HEK293 (cell line): ENCODE results near the gene MEIG1.

ENCODE experiments used
- CTCF ChIP-seq: fragments of 450-650 bp; formaldehyde crosslinking; IDR thresholded peaks from 2 replicates; pipeline ENCODE4 v1.5.1; 2016; ENCODE audit warnings: missing biosample characterization, missing genetic modification characterization
- KLF1 ChIP-seq: fragments of 450-650 bp; formaldehyde crosslinking; IDR thresholded peaks from 2 replicates; pipeline ENCODE4 v1.5.1; 2016; ENCODE audit warnings: missing biosample characterization, missing genetic modification characterization
- ZNF132 ChIP-seq: fragments of 450-650 bp; formaldehyde crosslinking; IDR thresholded peaks from 2 replicates; pipeline ENCODE4 v1.5.1; 2017; ENCODE audit warnings: missing biosample characterization, missing genetic modification characterization, borderline replicate concordance
- ZNF555 ChIP-seq: fragments of 450-650 bp; formaldehyde crosslinking; conservative IDR thresholded peaks from 2 replicates; pipeline ENCODE4 v1.5.1; 2017; ENCODE audit warnings: missing biosample characterization, mild to moderate bottlenecking, missing genetic modification characterization, inconsistent platforms
- ZNF658 ChIP-seq: fragments of 450-650 bp; formaldehyde crosslinking; IDR thresholded peaks from 2 replicates; pipeline ENCODE4; 2016; ENCODE audit warnings: missing biosample characterization, missing genetic modification characterization
- TF ChIP-seq, protein P1 (sequence below): fragments of 450-650 bp; formaldehyde crosslinking; IDR thresholded peaks from 2 replicates; pipeline ENCODE4 v1.5.1; 2016; ENCODE audit warnings: missing biosample characterization, missing genetic modification characterization

DNA sequence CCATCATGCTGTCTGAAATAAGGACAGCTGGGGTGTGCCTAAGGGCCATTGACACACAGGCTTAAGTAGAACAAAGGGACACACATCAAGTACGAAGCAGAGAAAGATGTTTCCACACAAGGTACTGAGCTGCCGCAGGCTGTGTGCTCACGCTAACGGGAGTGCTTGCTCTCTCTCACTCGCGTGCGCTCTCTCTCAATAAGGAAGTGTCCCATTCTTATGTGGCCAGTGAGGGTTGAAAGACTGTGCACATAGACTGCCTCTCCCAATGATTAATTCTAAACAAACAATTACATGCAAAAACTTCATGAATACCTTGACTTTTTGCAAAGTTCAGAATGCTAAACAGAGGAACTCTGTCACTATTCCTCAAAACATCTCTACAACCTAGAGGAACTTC, 35.2 kb upstream of the MEIG1 start:
- no peak for TF ChIP-seq ZNF132 (tag by site-specific recombination)
- no peak for TF ChIP-seq ZNF658 (tag by site-specific recombination)
- TF ChIP-seq CTCF = no peak
- TF ChIP-seq, protein P1, sequence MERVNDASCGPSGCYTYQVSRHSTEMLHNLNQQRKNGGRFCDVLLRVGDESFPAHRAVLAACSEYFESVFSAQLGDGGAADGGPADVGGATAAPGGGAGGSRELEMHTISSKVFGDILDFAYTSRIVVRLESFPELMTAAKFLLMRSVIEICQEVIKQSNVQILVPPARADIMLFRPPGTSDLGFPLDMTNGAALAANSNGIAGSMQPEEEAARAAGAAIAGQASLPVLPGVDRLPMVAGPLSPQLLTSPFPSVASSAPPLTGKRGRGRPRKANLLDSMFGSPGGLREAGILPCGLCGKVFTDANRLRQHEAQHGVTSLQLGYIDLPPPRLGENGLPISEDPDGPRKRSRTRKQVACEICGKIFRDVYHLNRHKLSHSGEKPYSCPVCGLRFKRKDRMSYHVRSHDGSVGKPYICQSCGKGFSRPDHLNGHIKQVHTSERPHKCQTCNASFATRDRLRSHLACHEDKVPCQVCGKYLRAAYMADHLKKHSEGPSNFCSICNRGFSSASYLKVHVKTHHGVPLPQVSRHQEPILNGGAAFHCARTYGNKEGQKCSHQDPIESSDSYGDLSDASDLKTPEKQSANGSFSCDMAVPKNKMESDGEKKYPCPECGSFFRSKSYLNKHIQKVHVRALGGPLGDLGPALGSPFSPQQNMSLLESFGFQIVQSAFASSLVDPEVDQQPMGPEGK (tag by site-specific recombination) = no peak
- TF ChIP-seq KLF1 (tag by site-specific recombination) = no peak
- no peak for TF ChIP-seq ZNF555 (tag by site-specific recombination)
